GM23248 (cell line): ENCODE measurements around the gene NOXO1.

ENCODE experiments used
- EZH2 ChIP-seq: fragments of 200-600 bp; sonication (generic); IDR thresholded peaks from 2 replicates; pipeline ENCODE4 v1.6.1; 2018; ENCODE audit warnings: antibody characterized with exemption, mild to moderate bottlenecking; ENCODE audit not compliant: insufficient read depth, poor library complexity, severe bottlenecking
- EZH2phosphoT487 ChIP-seq: fragments of 200-600 bp; sonication (generic); IDR thresholded peaks from 2 replicates; pipeline ENCODE4 v1.6.1; 2018; ENCODE audit warnings: antibody characterized with exemption, moderate library complexity, mild to moderate bottlenecking, low read depth; ENCODE audit not compliant: insufficient read depth

DNA sequence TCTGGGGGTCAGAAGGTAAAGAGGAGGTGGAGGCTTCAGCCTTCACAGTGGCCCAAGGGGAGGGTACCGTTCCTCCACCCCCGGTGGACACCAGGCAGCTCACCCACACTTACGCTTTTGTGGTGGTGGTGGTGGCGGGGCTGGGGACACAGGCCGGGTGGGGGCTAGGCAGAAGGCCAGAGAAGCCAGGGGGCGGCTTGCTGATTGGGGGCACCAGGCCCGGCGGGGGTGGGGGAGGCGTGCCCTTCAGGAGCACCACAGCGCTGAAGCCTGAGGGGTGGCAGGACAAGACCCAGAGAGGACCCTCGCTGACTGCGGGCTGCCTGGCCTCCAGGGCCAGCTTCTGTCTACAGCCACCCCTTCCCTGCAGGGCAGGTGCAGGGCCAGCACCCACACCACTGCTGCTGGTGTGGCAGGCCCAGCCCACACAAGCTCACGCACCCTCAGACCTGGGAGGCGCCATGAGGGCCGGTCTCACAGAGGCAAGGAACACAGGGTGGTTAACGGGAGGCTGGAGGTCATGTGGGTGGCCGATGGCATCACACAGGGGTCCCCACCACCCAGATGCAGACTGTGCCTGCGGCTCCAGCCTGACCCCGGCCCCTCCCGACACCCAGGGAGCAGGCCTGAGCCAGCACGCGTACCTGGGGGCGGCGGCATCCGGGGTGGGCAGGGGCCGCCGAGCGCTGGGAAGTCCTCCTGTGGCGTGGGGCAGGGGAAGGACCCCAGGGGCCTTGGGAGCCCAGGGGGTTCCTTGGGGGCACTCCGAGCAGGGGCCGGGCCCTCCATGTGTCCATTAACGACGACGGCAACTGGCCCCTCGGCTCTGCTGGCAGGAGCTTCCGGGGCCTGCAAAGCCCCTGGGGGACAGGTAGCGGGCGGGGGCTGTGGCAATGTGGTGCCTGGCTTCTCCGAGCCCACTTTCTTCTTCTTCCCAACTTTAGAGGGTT is 17.9 kb upstream of the NOXO1 start:
- no peak for TF ChIP-seq EZH2
- no peak for TF ChIP-seq EZH2phosphoT487
